GM12878 (cell line): ENCODE results near the gene CAB39L. TPM values are rescaled to one million over a fixed set of nuclear protein-coding genes. Genes with fewer than 3 reads are reported as not detected.

ENCODE experiments used
- ATAC-seq: fragments of 200-7000 bp; cut with Tn5 transposase; 3 replicates; pipeline ENCODE4 v1.9.1; 2020; ENCODE audit warnings: mild to moderate bottlenecking, moderate library complexity
- BruUV-seq: library from RNA; stranded (reverse); fragments of 400-500 nt; replicated peaks from 2 replicates; lab custom pipeline; 2021; lab: Mats Ljungman, UMichigan
- CTCF ChIA-PET: fragments of 300-600 bp; sonication (Branson Sonifier 250); formaldehyde crosslinking; extraction: SDS; loops from one replicate; lab custom pipeline; 2021; ENCODE audit warnings: inconsistent platforms; lab: Yijun Ruan, JAX
- POLR2A ChIA-PET: fragments of 350-600 bp; formaldehyde crosslinking; extraction: SDS; loops from one replicate; lab custom pipeline; 2021; ENCODE audit warnings: inconsistent platforms; lab: Charles Lee
- RAD21 ChIA-PET: fragments of 300-600 bp; sonication (Branson Sonifier 250); formaldehyde crosslinking; loops from one replicate; lab custom pipeline; 2023; ENCODE audit warnings: antibody characterized with exemption; ENCODE audit not compliant: unreplicated experiment; lab: Charles Lee
- SMC1A ChIA-PET: fragments of 300-600 bp; sonication (Branson Sonifier 250); formaldehyde crosslinking; loops from one replicate; lab custom pipeline; 2023; ENCODE audit not compliant: unreplicated experiment, uncharacterized antibody; lab: Charles Lee
- DNase-seq: peaks from one replicate; pipeline ENCODE4 v3.0.0-alpha.2; 2011; ENCODE audit warnings: low read depth, low spot score
- FAIRE-seq: peaks from 3 replicates; lab custom pipeline; 2011; peaks lifted over from hg19 to GRCh38; lab: Jason Lieb, UNC
- H2AFZ ChIP-seq: 2 replicates; pipeline ENCODE4 v1.6.0; 2011; ENCODE audit warnings: low read depth, low read length, control low read depth; ENCODE audit not compliant: control insufficient read depth
- H3K27ac ChIP-seq: 2 replicates; pipeline ENCODE4 v1.5.1; 2011; ENCODE audit warnings: control low read depth; ENCODE audit not compliant: control insufficient read depth, insufficient read depth
- H3K27me3 ChIP-seq, 2 experiments: replicated peaks in 1 of 2; 2 replicates each; pipeline versions ENCODE4 v1.6.0 to v1.6.1; 2011; ENCODE audit warnings: low read length in 1 of 2; ENCODE audit not compliant: control insufficient read depth in 2 of 2, insufficient read depth in 2 of 2
- H3K36me3 ChIP-seq, 2 experiments: 2 replicates each; pipeline ENCODE4 v1.5.1; 2011; ENCODE audit warnings: low read length in 1 of 2; ENCODE audit not compliant: control insufficient read depth in 2 of 2, insufficient read depth in 2 of 2
- H3K4me1 ChIP-seq: 2 replicates; pipeline ENCODE4 v1.6.1; 2011; ENCODE audit warnings: mild to moderate bottlenecking, low read length, moderate library complexity, mixed read lengths; ENCODE audit not compliant: control insufficient read depth, insufficient read depth
- H3K4me2 ChIP-seq: 2 replicates; pipeline ENCODE4 v1.6.0; 2011; ENCODE audit warnings: control low read depth; ENCODE audit not compliant: control insufficient read depth, insufficient read depth
- H3K4me3 ChIP-seq: fragments of 200-600 bp; sonication (generic); 2 replicates; pipeline ENCODE4 v1.5.1; 2016
- H3K79me2 ChIP-seq: 2 replicates; pipeline ENCODE4 v1.6.0; 2011; ENCODE audit warnings: low read length; ENCODE audit not compliant: control insufficient read depth, insufficient read depth
- H3K9ac ChIP-seq: 2 replicates; pipeline ENCODE4 v1.8.0; 2011; ENCODE audit warnings: low read length, control low read depth, mixed read lengths; ENCODE audit not compliant: control insufficient read depth, insufficient read depth
- H3K9me3 ChIP-seq: replicated peaks from 3 replicates; pipeline ENCODE4 v1.5.1; 2011; ENCODE audit warnings: mild to moderate bottlenecking, low read length; ENCODE audit not compliant: control insufficient read depth, insufficient read depth
- H4K20me1 ChIP-seq: 2 replicates; pipeline ENCODE4 v1.6.0; 2011; ENCODE audit not compliant: control insufficient read depth, insufficient read depth
- ASH2L ChIP-seq: fragments of 300-600, 200-600 bp; sonication (generic); IDR thresholded peaks from 2 replicates; pipeline ENCODE4 v1.6.1; 2017; ENCODE audit warnings: low read depth, mild to moderate bottlenecking, borderline replicate concordance
- BCLAF1 ChIP-seq: fragments of 450-650 bp; IDR thresholded peaks from 2 replicates; pipeline ENCODE4 v1.6.1; 2017; ENCODE audit warnings: antibody characterized with exemption, mild to moderate bottlenecking, moderate library complexity
- PBX3 ChIP-seq: IDR thresholded peaks from 2 replicates; pipeline ENCODE4 v1.6.1; 2011; ENCODE audit warnings: mild to moderate bottlenecking, low read depth, low read length, moderate library complexity; ENCODE audit not compliant: insufficient replicate concordance
- RAD51 ChIP-seq: fragments of 450-650 bp; IDR thresholded peaks from 2 replicates; pipeline ENCODE4 v1.6.1; 2016; ENCODE audit warnings: moderate library complexity, mild to moderate bottlenecking, inconsistent platforms
- TCF7 ChIP-seq: IDR thresholded peaks from 2 replicates; pipeline ENCODE4 v1.6.1; 2014; ENCODE audit warnings: antibody characterized with exemption, borderline replicate concordance
- YY1 ChIP-seq: IDR thresholded peaks from 2 replicates; pipeline ENCODE4 v1.6.1; 2011; ENCODE audit warnings: low read depth, mild to moderate bottlenecking, low read length
- ZNF217 ChIP-seq: fragments of 450-650 bp; IDR thresholded peaks from 2 replicates; pipeline ENCODE4 v1.6.1; 2017; ENCODE audit warnings: antibody characterized with exemption, mild to moderate bottlenecking
- ZSCAN29 ChIP-seq: fragments of 450-650 bp; IDR thresholded peaks from 2 replicates; pipeline ENCODE4 v1.6.1; 2017; ENCODE audit warnings: mild to moderate bottlenecking, moderate library complexity
- WGBS: methylation state at CpG from one replicate; pipeline ENCODE4 v1.1.6; 2016; ENCODE audit warnings: low lambda C conversion rate; ENCODE audit not compliant: insufficient replicate concordance, insufficient coverage; ENCODE audit errors: missing lambda C conversion rate; 5-methylcytosine and 5-hydroxymethylcytosine counted together
- in situ Hi-C: fragments of 300-500 bp; cut with MboI; formaldehyde crosslinking; loops from 9 replicates; pipeline ENCODE4 v1.14.3; 2018; ENCODE audit warnings: mixed read lengths
- intact Hi-C: fragments of 100-400 bp; cut with micrococcal nuclease; formaldehyde crosslinking; loops from one replicate; pipeline ENCODE4 v1.14.2; 2022; ENCODE audit not compliant: unreplicated experiment
- polyA plus RNA-seq, 11 experiments: library from polyadenylated mRNA; depleted of rRNA in 4 of 11; unstranded in 6 of 11; stranded (reverse) in 5 of 11; fragments of >200 nt; fragmentation: Nextera tagmentation in 4 of 11; fragmentation: Illumina TruSeq in 1 of 11; extraction: Ambion mirVana in 4 of 11; extraction: Trizol in 1 of 11; gene quantifications; 1 replicate in 1 of 11; 2 replicates in 10 of 11; pipeline versions ENCODE4 v1.2.1 to v1.2.3, GENCODE V29; 2011 to 2016; ENCODE audit warnings: inconsistent platforms in 2 of 11, missing spikeins in 2 of 11, low read depth in 1 of 11
- total RNA-seq, 4 experiments: library from RNA; depleted of rRNA in 3 of 4; stranded (reverse); fragments of >200 nt in 3 of 4; fragmentation: Illumina TruSeq in 1 of 4; extraction: Trizol in 1 of 4; gene quantifications; 2 replicates each; pipeline versions ENCODE4 v1.2.1 to v1.2.3, GENCODE V29; 2013 to 2021
- TF ChIP-seq, protein P1 (sequence below): fragments of 450-650 bp; formaldehyde crosslinking; IDR thresholded peaks from 2 replicates; pipeline ENCODE4 v1.4.0; 2022; ENCODE audit warnings: mild to moderate bottlenecking, moderate library complexity
- TF ChIP-seq, protein P2 (sequence below): IDR thresholded peaks from 2 replicates; pipeline ENCODE4 v1.6.1; 2011; ENCODE audit warnings: borderline replicate concordance, low read depth, mild to moderate bottlenecking, moderate library complexity, mixed read lengths, low read length; ENCODE audit not compliant: insufficient read depth; ENCODE audit errors: extremely low read length

CAB39L gene
- total and polyA plus RNA-seq, 10 of the 15 experiments (the other 5 are each of a cell fraction or from before 2014, with no cell fraction given): 0.88 to 3.0 (median 1.7) TPM

DNA sequence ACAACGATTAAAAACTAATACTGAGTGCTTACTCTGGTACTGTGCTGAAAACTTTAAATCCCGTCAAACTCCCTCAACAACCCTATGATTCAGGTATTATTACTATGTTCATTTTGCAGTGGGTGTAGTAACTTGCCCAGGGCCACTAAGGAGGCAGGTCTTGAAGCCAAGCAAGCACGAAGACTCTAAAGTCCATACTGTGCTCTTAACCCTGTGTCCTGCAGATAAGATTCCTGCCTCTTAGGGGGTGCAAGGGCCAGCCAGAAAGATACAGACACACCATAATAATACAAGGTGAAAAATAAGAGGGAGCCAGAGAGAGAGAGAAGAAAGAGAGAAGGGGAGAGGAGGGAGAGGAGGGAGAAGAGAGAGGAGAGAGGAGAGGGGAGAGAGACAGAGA, 100.6 kb downstream of the CAB39L start (continued):
- TF ChIP-seq TCF7 (no peak), YY1 (no peak), RAD51 (no peak)
- TF ChIP-seq, protein P1, sequence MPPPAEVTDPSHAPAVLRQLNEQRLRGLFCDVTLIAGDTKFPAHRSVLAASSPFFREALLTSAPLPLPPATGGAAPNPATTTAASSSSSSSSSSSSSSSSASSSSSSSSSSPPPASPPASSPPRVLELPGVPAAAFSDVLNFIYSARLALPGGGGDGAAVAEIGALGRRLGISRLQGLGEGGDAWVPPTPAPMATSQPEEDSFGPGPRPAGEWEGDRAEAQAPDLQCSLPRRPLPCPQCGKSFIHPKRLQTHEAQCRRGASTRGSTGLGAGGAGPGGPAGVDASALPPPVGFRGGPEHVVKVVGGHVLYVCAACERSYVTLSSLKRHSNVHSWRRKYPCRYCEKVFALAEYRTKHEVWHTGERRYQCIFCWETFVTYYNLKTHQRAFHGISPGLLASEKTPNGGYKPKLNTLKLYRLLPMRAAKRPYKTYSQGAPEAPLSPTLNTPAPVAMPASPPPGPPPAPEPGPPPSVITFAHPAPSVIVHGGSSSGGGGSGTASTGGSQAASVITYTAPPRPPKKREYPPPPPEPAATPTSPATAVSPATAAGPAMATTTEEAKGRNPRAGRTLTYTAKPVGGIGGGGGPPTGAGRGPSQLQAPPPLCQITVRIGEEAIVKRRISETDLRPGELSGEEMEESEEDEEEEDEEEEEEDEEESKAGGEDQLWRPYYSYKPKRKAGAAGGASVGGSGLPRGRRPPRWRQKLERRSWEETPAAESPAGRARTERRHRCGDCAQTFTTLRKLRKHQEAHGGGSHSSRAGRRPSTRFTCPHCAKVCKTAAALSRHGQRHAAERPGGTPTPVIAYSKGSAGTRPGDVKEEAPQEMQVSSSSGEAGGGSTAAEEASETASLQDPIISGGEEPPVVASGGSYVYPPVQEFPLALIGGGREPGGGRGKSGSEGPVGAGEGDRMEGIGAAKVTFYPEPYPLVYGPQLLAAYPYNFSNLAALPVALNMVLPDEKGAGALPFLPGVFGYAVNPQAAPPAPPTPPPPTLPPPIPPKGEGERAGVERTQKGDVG (CRISPR knock-in tag): no peak

DNA sequence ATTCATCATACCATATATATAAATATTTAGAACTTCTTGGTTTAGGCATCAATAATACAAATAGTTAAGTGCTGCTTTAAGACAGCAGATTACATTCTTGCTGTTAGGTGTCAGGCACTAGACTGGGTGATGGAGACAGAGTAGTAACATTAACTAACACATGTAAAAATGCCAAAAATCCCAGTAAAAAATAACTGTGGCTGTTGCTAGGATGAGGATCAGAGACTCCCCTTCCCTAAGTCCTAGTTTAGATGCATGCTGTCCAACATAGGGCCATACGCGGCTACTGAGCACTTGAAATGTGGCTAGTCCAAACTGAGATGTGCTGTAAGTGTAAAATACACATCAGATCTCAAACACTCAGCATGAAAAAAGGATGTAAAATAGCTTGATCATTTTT, 101.4 kb downstream of the CAB39L start:
- no peak for DNase-seq
- CTCF ChIA-PET: no interaction called here
- Histone ChIP-seq H3K4me1 (no peaks in the 10 kb centered on the region), H4K20me1 (no peaks in the 10 kb centered on the region), H3K9me3 (no peaks in the 10 kb centered on the region), H2AFZ (no peak overlapping the region), H3K4me2 (no peak overlapping the region), H3K9ac (no peak overlapping the region), H3K27ac (no peak overlapping the region), H3K4me3 (no peak overlapping the region), H3K27me3 (no peaks in the 10 kb centered on the region), H3K79me2 (no peaks in the 10 kb centered on the region), H3K36me3 (no peaks in the 10 kb centered on the region)
- POLR2A ChIA-PET: no interaction called here
- SMC1A ChIA-PET: no interaction called here
- TF ChIP-seq ASH2L (no peak), ZNF217 (no peak), PBX3 (no peak), ZSCAN29 (no peak), BCLAF1 (no peak)
- TF ChIP-seq, protein P2, sequence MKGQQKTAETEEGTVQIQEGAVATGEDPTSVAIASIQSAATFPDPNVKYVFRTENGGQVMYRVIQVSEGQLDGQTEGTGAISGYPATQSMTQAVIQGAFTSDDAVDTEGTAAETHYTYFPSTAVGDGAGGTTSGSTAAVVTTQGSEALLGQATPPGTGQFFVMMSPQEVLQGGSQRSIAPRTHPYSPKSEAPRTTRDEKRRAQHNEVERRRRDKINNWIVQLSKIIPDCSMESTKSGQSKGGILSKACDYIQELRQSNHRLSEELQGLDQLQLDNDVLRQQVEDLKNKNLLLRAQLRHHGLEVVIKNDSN: no peak
- ATAC-seq: no peak
- RAD21 ChIA-PET: no interaction called here
- WGBS: 97% methylated on average over 2 of the region's 2 CpGs
- in situ Hi-C loops (no loop called here), intact Hi-C loops (no loop called here)
- no TSS peak for BruUV-seq
- FAIRE-seq: no peak
